MV-4-11 (cell line): ENCODE results near the gene NQO2.
"Not testable (repeated sequence)": the region's sequence is repeated elsewhere in the genome, so short reads cannot be mapped to it uniquely, and the experiment has no call there.

Source experiments
- DNase-seq: peaks from one replicate; lab custom pipeline; 2025; lab: John Stamatoyannopoulos, UW

Gene NQO2

GRCh38 chr6:2989332-2990247, 10.1 kb upstream of the NQO2 start:
- DNase-seq = peak; percentile 96

- DNase-seq = peak; percentile 29
Measured at GRCh38 chr6:2990248-2990931, 9.3 kb upstream of the NQO2 start.

- no peak for DNase-seq
Measured at GRCh38 chr6:2990932-2991506, 8.7 kb upstream of the NQO2 start.

GRCh38 chr6:2992330-2992979, 7.2 kb upstream of the NQO2 start:
- DNase-seq = no peak

GRCh38 chr6:2993755-2994317, 5.9 kb upstream of the NQO2 start:
- no peak for DNase-seq

GRCh38 chr6:2998249-2998997, 1.3 kb upstream of the NQO2 start:
- DNase-seq = not testable (repeated sequence)

- DNase-seq = peak; percentile 62
Measured at GRCh38 chr6:2998998-2999617, 586 bp upstream of the NQO2 start.

- DNase-seq = no peak
Measured at GRCh38 chr6:3001146-3001772, 1.6 kb downstream of the NQO2 start.

GRCh38 chr6:3001773-3002293, 2.1 kb downstream of the NQO2 start:
- DNase-seq = peak; percentile 91

- not testable (repeated sequence) for DNase-seq
Measured at GRCh38 chr6:3003226-3003625, 3.5 kb downstream of the NQO2 start.

GRCh38 chr6:3005077-3005476, 5.4 kb downstream of the NQO2 start:
- DNase-seq = no peak

- DNase-seq = no peak
Measured at GRCh38 chr6:3005874-3006273, 6.2 kb downstream of the NQO2 start.

- no peak for DNase-seq
Measured at GRCh38 chr6:3006476-3006875, 6.8 kb downstream of the NQO2 start.

- DNase-seq = no peak
Measured at GRCh38 chr6:3007571-3007970, 7.9 kb downstream of the NQO2 start.

- DNase-seq = not testable (repeated sequence)
Measured at GRCh38 chr6:3008712-3009265, 9.1 kb downstream of the NQO2 start.

- DNase-seq = no peak
Measured at GRCh38 chr6:3009930-3010329, 10.2 kb downstream of the NQO2 start.

- no peak for DNase-seq
Measured at GRCh38 chr6:3011158-3011557, 11.5 kb downstream of the NQO2 start.

- no peak for DNase-seq
Measured at GRCh38 chr6:3011592-3011991, 11.9 kb downstream of the NQO2 start.

GRCh38 chr6:3013486-3013885, 13.8 kb downstream of the NQO2 start:
- DNase-seq = peak; percentile 57
